GM12801 (cell line): ENCODE data around the gene LASP1NB.

ENCODE experiments used
- TF ChIP-seq, protein P1 (sequence below): IDR thresholded peaks from one replicate; pipeline ENCODE4 v1.5.1; 2011; ENCODE audit warnings: control low read depth; ENCODE audit not compliant: insufficient read length; ENCODE audit errors: extremely low read depth

Gene LASP1NB

DNA sequence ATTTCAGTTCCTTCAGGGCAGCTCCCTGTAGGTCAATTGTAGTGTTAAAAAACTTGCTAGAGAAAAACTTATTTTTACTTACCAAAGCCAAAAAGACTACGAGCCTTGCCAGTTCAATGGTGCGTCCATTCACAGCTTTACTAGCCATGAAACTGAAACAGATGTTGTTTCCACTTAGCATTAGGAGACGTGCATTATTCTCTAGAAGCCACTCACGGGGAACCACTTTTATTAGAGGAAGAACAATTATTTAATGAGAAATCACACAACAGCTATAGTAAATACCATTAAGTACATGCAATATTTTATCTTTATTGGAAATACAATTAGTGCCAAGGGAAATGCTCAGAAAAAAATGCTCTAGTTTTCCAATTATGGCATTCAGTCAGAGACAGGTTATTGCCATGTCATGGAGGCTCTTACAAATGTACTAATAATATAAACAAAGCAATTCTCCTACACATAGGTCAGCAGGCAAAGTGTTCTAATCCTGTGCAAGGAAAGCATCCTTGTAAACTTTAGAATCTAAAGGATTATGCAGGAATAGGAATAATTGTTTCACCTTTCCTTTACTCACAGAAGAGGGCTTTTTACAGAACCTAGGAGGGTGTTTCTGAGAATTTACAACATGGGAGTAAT lies 17.4 kb downstream of the LASP1NB start:
- TF ChIP-seq, protein P1, sequence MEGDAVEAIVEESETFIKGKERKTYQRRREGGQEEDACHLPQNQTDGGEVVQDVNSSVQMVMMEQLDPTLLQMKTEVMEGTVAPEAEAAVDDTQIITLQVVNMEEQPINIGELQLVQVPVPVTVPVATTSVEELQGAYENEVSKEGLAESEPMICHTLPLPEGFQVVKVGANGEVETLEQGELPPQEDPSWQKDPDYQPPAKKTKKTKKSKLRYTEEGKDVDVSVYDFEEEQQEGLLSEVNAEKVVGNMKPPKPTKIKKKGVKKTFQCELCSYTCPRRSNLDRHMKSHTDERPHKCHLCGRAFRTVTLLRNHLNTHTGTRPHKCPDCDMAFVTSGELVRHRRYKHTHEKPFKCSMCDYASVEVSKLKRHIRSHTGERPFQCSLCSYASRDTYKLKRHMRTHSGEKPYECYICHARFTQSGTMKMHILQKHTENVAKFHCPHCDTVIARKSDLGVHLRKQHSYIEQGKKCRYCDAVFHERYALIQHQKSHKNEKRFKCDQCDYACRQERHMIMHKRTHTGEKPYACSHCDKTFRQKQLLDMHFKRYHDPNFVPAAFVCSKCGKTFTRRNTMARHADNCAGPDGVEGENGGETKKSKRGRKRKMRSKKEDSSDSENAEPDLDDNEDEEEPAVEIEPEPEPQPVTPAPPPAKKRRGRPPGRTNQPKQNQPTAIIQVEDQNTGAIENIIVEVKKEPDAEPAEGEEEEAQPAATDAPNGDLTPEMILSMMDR, result no peak

DNA sequence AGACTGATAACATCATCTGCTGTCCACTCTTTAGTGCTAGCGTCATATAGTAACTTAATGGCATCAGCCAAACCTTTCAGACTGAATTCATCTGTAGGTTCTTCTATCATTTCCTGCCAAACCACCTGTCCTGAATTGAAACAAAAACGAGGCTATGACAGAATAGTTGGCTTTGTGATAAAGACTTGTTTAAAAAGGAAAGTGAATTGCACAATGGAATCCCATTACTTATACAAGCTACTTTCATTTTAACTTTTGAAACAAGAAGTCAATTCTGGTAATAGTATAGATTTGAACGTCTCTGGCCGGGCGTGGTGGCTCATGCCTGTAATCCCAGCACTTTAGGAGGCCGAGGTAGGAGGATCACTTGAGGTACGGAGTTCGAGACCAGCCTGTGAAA lies 18.2 kb downstream of the LASP1NB start:
- TF ChIP-seq, protein P1, result no peak

DNA sequence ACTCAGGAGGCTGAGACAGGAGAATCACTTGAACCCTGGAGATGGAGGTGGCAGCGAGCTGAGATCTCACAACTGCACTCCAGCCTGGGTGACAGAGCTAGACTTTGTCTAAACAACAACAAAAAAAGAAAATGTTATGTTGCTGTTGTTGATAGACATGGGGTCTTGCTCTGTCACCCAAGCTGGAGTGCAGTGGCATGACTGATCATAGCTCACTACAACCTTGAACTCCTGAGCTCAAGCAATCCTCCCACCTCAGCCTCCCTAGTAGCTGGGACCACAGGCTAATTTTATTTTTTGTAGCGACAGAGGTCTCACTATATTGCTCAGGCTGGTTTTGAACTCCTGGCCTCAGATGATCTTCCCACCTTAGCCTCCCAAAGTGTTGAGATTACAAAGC lies 21.8 kb downstream of the LASP1NB start:
- TF ChIP-seq, protein P1, result no peak

DNA sequence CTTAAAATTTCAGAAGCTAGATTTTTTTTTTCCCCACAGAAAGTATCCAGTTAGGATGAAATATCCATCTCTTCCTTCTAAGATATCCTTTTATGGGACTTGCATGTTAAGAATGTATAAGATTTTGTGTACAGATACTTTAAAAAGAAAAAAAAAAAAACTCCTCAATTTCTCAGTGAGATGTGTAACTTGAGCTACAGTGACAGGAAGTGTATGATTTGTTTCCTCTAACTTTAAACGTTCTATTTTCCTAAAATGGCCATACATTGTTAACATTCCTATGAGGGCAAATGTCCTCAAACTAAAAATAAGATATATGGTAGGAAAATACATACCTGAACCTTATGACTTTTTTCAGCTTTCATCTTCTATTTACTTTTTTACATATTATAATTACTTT lies 32.9 kb downstream of the LASP1NB start:
- TF ChIP-seq, protein P1, result no peak

DNA sequence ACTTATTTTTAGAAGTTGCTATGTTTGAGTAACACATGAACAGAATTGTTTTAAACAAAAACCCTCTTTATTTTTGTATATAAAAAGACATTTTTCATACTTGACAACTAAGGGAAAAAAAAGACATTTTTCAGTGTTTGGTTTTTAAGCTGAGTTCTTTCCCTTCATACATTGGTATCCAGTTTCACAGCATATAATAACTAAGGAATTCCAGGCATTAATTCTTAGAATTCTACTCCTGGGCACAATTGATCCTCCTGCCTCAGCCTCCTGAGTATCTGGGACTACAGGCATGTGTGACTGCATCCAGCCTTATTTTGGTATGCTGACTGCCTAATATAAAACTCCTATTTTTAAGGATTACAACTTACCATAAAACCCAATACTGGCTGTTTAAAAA lies 33.3 kb downstream of the LASP1NB start:
- TF ChIP-seq, protein P1, result no peak

DNA sequence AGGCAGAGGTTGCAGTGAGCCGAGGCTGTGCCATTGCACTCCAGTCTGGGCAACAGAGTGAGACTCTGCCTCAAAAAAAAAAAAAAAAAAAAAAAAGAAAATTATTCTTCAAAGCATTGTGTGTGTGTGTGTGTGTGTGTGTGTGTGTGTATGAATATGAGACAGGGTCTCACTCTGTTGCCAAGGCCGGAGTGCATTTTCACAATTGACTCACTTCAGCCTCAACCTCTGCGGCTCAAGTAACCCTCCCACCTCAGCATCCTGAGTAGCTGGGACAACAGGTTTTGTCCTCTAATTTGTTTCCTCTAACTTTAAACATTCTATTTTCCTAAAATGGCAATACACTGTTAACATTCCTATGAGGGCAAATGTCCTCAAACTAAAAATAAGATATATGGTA lies 34.1 kb downstream of the LASP1NB start:
- TF ChIP-seq, protein P1, result no peak

DNA sequence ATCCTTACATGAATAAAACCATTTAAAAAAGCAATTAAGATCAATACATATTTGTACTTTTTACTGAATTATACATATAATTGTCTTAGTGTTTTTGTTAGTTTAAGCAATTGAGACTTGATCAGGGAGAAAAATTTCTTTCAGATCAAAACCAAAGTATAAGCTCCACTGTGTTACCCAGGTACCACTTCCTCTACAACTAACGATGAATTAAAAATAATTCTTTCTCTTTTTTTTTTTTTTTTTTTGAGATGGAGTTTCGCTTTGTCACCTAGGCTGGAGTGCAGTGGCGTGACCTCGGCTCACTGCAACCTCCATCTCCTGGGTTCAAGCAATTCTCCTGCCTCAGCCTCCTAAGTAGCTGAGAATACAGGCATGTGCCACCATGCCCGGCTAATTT lies 35.0 kb downstream of the LASP1NB start:
- TF ChIP-seq, protein P1, result no peak
